PC-3 (cell line): Measurements from ENCODE around the gene SPIRE2. TPM values are rescaled to one million over a fixed set of nuclear protein-coding genes. Genes with fewer than 3 reads are reported as not detected.

Experiments
- ATAC-seq: fragments of 200-7000 bp; cut with Tn5 transposase; 2 replicates; pipeline ENCODE4 v1.9.1; 2020; ENCODE audit warnings: mild to moderate bottlenecking, moderate library complexity
- BruUV-seq: library from RNA; stranded (reverse); fragments of 400-500 nt; replicated peaks from 2 replicates; lab custom pipeline; 2021; lab: Mats Ljungman, UMichigan
- CTCF ChIA-PET: fragments of 300-600 bp; sonication (Branson Sonifier 250); formaldehyde crosslinking; loops from one replicate; lab custom pipeline; 2022; ENCODE audit warnings: antibody characterized with exemption; lab: Charles Lee
- POLR2A ChIA-PET: fragments of 300-600 bp; sonication (Branson Sonifier 250); formaldehyde crosslinking; loops from one replicate; lab custom pipeline; 2022; ENCODE audit warnings: antibody characterized with exemption; ENCODE audit not compliant: unreplicated experiment; lab: Charles Lee
- DNase-seq: peaks from one replicate; pipeline ENCODE4 v3.0.0-alpha.2; 2015
- H2AFZ ChIP-seq: fragments of 300-600 bp; sonication (generic); 2 replicates; pipeline ENCODE4 v1.6.0; 2016; ENCODE audit warnings: antibody characterized with exemption, low read length
- H3F3A ChIP-seq: fragments of 300-600 bp; sonication (generic); one replicate; pipeline ENCODE4 v1.6.0; 2017; ENCODE audit warnings: antibody characterized with exemption, low read length, control low read depth, mild to moderate bottlenecking; ENCODE audit not compliant: unreplicated experiment
- H3K27ac ChIP-seq: fragments of 300-600 bp; sonication (generic); 2 replicates; pipeline ENCODE4 v1.5.1; 2016; ENCODE audit warnings: mild to moderate bottlenecking, low read length
- H3K27me3 ChIP-seq: fragments of 300-600 bp; sonication (generic); 2 replicates; pipeline ENCODE4 v1.6.1; 2016; ENCODE audit warnings: low read length, mixed read lengths
- H3K36me3 ChIP-seq: fragments of 300-600 bp; sonication (generic); 2 replicates; pipeline ENCODE4 v1.6.1; 2016; ENCODE audit warnings: low read depth, mixed run types, low read length, mixed read lengths
- H3K4me1 ChIP-seq: fragments of 300-600 bp; sonication (generic); 2 replicates; pipeline ENCODE4 v1.5.1; 2016; ENCODE audit warnings: low read length; ENCODE audit not compliant: insufficient read depth
- H3K4me2 ChIP-seq: fragments of 300-600 bp; sonication (generic); 2 replicates; pipeline ENCODE4 v1.6.0; 2016; ENCODE audit warnings: low read length
- H3K4me3 ChIP-seq: fragments of 300-600 bp; sonication (generic); 2 replicates; pipeline ENCODE4 v1.5.1; 2016; ENCODE audit warnings: mild to moderate bottlenecking, low read length, mixed read lengths
- H3K79me2 ChIP-seq: fragments of 300-600 bp; sonication (generic); 2 replicates; pipeline ENCODE4 v1.6.1; 2017; ENCODE audit warnings: low read length, mixed read lengths
- H3K9ac ChIP-seq: fragments of 300-600 bp; sonication (generic); 2 replicates; pipeline ENCODE4 v1.6.0; 2016; ENCODE audit warnings: mild to moderate bottlenecking, low read length
- H3K9me2 ChIP-seq: fragments of 300-600 bp; sonication (generic); replicated peaks from 2 replicates; pipeline ENCODE4 v1.6.1; 2016; ENCODE audit warnings: mixed run types, low read length, mixed read lengths
- H3K9me3 ChIP-seq: fragments of 300-600 bp; sonication (generic); 2 replicates; pipeline ENCODE4 v1.6.1; 2016; ENCODE audit warnings: low read length, mixed read lengths
- H4K20me1 ChIP-seq: fragments of 300-600 bp; sonication (generic); 2 replicates; pipeline ENCODE4 v1.6.1; 2016; ENCODE audit warnings: low read length, mixed read lengths
- CTCF ChIP-seq: fragments of 300-600 bp; sonication (generic); conservative IDR thresholded peaks from 2 replicates; pipeline ENCODE4 v1.5.1; 2017; ENCODE audit warnings: antibody characterized with exemption, low read depth, mild to moderate bottlenecking, low read length
- EZH2 ChIP-seq: fragments of 300-600 bp; sonication (generic); IDR thresholded peaks from one replicate; pipeline ENCODE4 v1.6.1; 2017; ENCODE audit warnings: antibody characterized with exemption, mild to moderate bottlenecking, low read length; ENCODE audit not compliant: unreplicated experiment
- EZH2phosphoT487 ChIP-seq: fragments of 300-600 bp; sonication (generic); IDR thresholded peaks from 2 replicates; pipeline ENCODE4 v1.6.1; 2018; ENCODE audit warnings: mild to moderate bottlenecking, antibody characterized with exemption, low read length, borderline replicate concordance
- intact Hi-C: fragments of 100-400 bp; cut with micrococcal nuclease; formaldehyde crosslinking; loops from 2 replicates; pipeline ENCODE4 v1.9.0; 2023
- total RNA-seq: library from RNA; depleted of rRNA; stranded (reverse); fragments of >200 nt; gene quantifications from 2 replicates; pipeline ENCODE4 v1.2.3, GENCODE V29; 2014

The SPIRE2 gene
- total RNA-seq, 1 experiment from 2014 or later, result 13.2 TPM

GRCh38 chr16:89793955-89794354 is 34.3 kb upstream of the SPIRE2 start:
- H3K36me3 ChIP-seq, result peaks cover 9% of the 10 kb centered on the region
- no peak overlapping the region for H3K9ac ChIP-seq
- H3K27ac ChIP-seq, result no peak overlapping the region
- ChIA-PET CTCF (no interaction called here), POLR2A (no interaction called here)
- ATAC-seq (no peak), DNase-seq (no peak)
- no peak overlapping the region for H3K4me2 ChIP-seq
- BruUV-seq, result no TSS peak
- no peak for TF ChIP-seq EZH2phosphoT487
- no peak for TF ChIP-seq CTCF
- no peak for TF ChIP-seq EZH2
- no peaks in the 10 kb centered on the region for H4K20me1 ChIP-seq
- H3K9me2 ChIP-seq, result no peaks in the 10 kb centered on the region
- H3F3A ChIP-seq, result no peaks in the 10 kb centered on the region
- H3K4me1 ChIP-seq, result no peaks in the 10 kb centered on the region
- H3K79me2 ChIP-seq, result no peaks in the 10 kb centered on the region
- intact Hi-C loops, result loop anchor here (2.0 kb wide), 1 partner anchor 67 kb away; no protein-coding TSS in a partner anchor
- H3K27me3 ChIP-seq, result no peaks in the 10 kb centered on the region
- no peak overlapping the region for H2AFZ ChIP-seq
- H3K4me3 ChIP-seq, result no peak overlapping the region
- no peaks in the 10 kb centered on the region for H3K9me3 ChIP-seq

- no peak overlapping the region for H3K27ac ChIP-seq
- H3F3A ChIP-seq, result no peaks in the 10 kb centered on the region
- POLR2A ChIA-PET, result no interaction called here
- H2AFZ ChIP-seq, result no peak overlapping the region
- ATAC-seq, result no peak
- TF ChIP-seq EZH2 (no peak), EZH2phosphoT487 (no peak), CTCF (no peak)
- H3K9ac ChIP-seq, result no peak overlapping the region
- H3K4me2 ChIP-seq, result no peak overlapping the region
- H3K4me3 ChIP-seq, result no peak overlapping the region
- H3K4me1 ChIP-seq, result no peaks in the 10 kb centered on the region
- H3K79me2 ChIP-seq, result no peaks in the 10 kb centered on the region
- CTCF ChIA-PET, result no interaction called here
- no peaks in the 10 kb centered on the region for H4K20me1 ChIP-seq
- H3K36me3 ChIP-seq, result peaks cover 14% of the 10 kb centered on the region
- intact Hi-C loops, result no loop called here
- no peaks in the 10 kb centered on the region for H3K27me3 ChIP-seq
- BruUV-seq, result no TSS peak
- no peaks in the 10 kb centered on the region for H3K9me3 ChIP-seq
- H3K9me2 ChIP-seq, result no peaks in the 10 kb centered on the region
- DNase-seq, result no peak
Observed at GRCh38 chr16:89795676-89796075, 32.6 kb upstream of the SPIRE2 start.

GRCh38 chr16:89796104-89796503 is 32.2 kb upstream of the SPIRE2 start:
- no peak for ATAC-seq
- intact Hi-C loops, result no loop called here

More at GRCh38 chr16:89796104-89796503, 32.2 kb upstream of the SPIRE2 start:
- Histone ChIP-seq H3K79me2 (no peaks in the 10 kb centered on the region), H3F3A (no peaks in the 10 kb centered on the region), H3K9ac (no peak overlapping the region), H3K36me3 (peaks cover 14% of the 10 kb centered on the region), H3K4me2 (no peak overlapping the region), H3K27me3 (no peaks in the 10 kb centered on the region), H3K9me3 (no peaks in the 10 kb centered on the region), H3K4me3 (no peak overlapping the region), H3K9me2 (no peaks in the 10 kb centered on the region), H3K4me1 (no peaks in the 10 kb centered on the region), H3K27ac (no peak overlapping the region), H4K20me1 (no peaks in the 10 kb centered on the region), H2AFZ (no peak overlapping the region)
- ChIA-PET CTCF (no interaction called here), POLR2A (no interaction called here)
- no peak for DNase-seq
- no TSS peak for BruUV-seq
- TF ChIP-seq EZH2phosphoT487, result no peak
- no peak for TF ChIP-seq EZH2
- TF ChIP-seq CTCF, result no peak
